GM19467 (cell line): ENCODE measurements around the gene LYRM1.
"Not testable (repeated sequence)": the region's sequence is repeated elsewhere in the genome, so short reads cannot be mapped to it uniquely, and the experiment has no call there.

Experiments used
- ATAC-seq: cut with Tn5 transposase; IDR thresholded peaks from one replicate; pipeline ENCODE4 v1.9.1; 2021; ENCODE audit warnings: mild to moderate bottlenecking, moderate library complexity; ENCODE audit not compliant: unreplicated experiment

LYRM1 gene

DNA sequence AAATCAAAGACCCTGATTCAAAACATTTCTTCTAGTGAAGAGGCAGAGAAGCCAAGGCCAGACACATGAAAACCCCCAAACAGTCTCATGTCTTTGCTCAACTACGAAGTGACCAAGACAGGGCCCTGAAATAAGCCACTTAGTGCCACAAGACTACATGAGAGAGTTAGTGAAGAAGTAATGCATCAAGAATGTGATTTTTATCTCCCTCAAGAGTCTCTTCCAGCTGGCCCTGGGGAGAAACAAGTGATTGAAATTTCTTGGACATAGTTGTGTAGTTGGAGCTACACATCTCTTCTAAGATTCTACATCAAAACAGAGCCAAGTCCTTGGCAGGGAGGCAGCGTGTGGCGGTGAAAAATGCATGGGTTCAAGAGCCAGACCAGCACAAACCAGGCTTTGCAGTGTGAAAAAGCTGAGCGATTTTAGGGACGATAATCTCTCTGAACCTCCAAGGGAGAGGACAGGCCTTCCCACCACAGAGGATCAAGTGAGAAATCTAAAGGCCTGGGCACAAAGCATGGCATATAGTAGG is 30.6 kb downstream of the LYRM1 start:
- ATAC-seq: no peak

DNA sequence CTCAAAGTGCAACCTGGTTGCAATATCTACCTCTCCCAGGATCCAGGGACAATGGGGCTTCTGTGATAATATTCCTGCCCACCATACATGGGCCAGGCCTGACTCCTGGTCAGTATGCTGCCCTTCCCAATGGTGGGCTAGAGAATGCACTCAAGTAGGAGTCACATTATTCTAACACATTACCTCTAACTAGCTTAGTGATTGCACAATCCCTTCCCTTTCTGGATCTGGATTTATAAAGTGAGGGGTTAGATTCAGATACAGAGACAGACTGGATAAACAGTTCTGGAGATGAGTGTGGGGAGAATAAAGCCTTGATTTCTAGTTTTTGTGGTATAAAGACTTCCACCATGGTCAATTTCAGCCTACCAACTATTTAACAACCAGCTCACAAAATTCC is 33.0 kb downstream of the LYRM1 start:
- no peak for ATAC-seq

DNA sequence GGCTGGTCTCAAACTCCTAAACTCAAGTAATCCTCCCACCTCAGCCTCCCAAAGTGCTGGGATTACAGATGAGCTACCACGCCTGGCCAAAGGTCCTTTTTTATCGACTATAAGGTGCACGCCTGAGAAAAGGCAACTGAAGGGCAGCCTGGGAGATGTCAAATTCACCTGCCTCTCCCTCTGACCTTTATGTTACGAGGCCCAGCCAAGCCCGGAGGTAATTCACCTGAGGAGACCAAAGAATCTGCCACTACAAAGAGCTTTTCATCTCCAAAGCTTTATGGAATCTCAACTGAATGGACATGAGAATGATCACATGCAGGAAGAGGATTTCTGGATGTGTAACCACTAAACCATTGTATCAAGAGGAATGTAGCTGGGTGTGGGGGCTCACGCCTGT is 37.2 kb downstream of the LYRM1 start:
- ATAC-seq: no peak

DNA sequence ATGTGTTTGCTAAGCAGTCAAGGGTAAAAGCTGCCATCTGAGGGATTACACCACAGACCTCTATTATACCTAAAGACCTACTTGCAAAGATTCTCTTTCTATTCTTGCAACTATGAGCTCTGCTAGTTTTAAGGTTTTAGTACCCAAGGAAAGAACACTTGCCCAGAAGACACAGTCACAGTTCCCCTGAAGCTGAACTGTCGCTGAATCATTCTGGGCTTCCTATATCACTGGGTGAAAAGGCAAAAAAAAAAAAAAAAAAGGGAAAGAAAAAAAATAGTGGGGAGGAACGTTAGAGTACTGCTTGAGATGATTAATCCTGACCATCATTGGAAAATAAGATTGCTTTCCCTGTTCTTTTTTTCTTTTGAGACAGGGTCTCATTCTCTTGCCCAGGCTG is 37.9 kb downstream of the LYRM1 start:
- ATAC-seq: no peak

DNA sequence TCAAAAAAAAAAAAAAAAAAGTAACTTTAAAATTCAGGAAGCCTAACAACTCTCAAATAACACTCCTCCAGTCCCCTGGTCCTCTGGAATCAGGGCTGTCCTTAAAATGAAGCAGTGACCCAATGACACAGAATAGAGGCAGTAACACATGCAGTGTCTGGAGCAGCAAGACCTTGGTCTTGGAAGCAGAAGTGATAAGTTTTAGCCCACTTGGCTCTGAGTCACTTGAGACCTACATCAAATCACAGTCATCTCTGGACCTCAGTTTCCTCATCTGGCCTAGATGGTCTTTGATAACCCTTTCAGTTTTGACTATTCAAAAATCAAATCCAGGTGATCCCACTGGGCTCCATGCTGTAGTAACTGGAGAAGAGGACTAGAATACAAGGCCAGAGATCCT is 39.0 kb downstream of the LYRM1 start:
- no peak for ATAC-seq

DNA sequence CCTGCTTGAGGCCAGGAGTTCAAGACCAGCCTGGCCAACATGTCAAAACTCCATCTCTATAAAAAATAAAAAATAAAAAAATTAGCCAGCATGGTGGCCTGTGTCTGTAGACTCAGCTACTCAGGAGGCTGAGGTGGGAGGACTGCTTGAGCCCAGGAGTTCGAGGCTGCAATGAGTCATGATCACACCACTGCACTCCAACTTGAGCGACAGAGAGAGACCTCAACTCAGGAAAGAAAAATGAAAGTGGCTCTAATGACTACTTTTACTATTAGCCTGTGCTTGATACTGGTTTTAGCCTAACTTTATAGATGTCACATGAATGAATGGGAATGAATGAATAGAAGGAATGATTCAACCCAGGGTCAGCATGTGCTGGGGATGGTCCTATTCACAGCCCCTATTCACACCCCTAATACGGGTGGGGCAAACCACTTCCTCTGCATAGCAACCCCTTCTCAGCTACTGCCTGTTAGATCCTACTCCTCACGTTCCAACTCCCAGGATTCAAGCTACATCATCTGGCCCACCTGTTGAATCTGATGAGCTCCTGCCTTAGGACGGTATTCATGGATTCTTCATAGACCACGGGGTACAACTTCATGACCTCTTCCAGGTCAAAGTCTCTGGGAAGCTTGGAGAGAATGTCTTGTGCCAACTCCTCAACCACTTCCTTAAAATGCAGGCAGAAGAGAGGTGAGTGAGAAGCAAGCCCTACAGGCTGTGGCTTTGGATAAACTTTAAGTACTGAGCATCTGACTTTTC is 40.5 kb downstream of the LYRM1 start:
- no peak for ATAC-seq

DNA sequence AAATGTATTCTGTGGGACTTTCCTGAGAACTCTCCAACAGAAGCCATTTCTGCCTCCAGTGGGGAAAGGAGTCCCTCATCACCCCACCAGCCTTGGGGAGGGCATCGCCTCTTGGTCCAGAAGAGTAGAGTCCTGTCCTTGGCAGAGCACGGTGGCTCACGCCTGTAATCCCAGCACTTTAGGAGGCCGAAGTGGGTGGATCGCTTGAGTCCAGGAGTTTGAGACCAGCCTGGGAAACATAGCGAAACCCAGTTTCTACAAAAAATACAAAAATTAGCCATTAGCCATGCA is 41.0 kb downstream of the LYRM1 start:
- no peak for ATAC-seq

DNA sequence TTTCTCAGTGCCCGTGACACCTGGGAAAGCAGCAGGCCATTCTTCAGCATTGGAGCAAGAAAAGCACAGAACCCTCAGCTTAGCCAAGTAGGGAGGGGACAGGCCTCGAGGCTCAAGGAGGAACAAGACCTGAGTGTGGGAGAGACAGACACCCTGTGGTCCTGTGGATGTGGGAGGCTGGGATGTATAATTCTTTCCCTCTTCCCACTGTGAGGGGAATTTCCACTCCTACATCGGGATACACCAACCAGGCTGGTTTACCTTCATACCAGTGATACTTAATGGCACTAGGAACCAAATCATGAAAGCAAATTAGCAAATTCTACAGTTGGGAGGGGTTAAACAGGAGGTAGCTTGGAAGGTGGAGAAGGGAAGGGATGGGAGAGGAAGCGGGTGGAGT is 41.7 kb downstream of the LYRM1 start:
- ATAC-seq: no peak

DNA sequence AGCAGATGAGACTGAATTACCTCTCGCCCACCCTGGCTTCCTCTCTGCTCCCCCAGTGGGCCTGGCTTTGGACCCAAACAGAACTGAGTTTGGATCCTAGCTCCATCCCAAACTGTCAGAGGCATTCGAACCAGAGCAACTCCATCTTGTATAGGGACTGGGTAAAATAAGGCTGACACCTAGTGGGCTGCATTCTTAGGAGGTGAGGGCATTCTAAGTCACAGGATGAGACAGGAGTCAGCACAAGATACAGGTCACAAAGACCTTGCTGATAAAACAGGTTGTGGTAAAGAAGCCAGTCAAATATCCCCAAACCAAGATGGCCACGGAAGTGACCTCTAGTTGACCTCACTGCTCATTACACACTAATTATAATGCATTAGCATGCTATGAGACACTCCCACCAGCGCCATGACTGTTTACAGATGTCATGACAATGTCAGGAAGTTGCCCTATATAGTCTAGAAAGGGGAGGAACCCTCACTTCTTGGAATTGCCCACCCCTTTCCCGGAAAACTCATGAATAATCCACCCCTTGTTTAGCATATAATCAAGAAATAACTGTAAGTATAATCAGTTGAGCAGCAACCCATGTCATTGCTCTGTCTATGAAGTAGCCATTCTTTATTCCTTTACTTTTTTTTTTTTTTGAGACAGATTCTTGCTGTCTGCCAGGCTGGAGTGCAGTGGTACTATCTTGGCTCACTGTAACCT is 44.4 kb downstream of the LYRM1 start:
- no peak for ATAC-seq

DNA sequence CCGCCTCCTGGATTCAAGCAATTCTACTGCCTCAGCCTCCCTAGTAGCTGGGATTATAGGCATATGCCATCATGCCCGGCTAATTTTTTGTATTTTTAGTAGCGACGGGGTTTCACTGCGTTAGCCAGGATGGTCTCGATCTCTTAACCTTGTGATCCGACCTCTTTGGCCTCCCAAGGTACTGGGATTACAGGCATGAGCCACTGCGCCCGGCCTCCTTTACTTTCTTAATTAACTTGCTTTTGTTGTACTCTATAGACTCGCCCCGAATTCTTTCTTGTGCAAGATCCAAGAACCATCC is 45.0 kb downstream of the LYRM1 start:
- ATAC-seq: not testable (repeated sequence)

DNA sequence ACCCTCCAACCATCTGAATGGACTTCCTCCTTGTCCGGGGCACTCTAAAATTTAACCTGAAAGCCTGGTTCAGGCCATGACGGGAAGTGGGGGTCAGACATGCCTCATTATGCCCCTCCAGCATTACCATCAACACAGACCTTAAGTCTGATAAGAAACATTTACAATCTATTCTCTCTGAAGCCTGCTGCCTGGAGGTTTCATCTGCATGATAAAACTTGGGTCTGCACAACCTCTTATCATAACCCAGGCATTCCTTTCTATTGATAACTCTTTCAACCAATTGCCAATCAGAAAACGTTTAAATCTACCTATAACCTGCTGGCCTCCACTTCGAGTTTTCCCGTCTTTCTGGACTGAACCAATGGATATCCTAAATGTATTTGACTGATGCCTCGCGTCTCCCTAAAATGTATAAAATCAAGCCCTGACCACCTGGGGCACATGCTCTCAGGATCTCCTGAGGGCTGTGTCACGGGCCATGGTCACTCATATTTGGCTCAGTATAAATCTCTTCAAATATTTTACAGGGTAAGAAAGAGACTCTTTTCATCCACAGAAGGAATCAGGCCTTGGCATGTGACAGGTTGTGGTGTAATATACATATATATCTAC is 45.6 kb downstream of the LYRM1 start:
- no peak for ATAC-seq

DNA sequence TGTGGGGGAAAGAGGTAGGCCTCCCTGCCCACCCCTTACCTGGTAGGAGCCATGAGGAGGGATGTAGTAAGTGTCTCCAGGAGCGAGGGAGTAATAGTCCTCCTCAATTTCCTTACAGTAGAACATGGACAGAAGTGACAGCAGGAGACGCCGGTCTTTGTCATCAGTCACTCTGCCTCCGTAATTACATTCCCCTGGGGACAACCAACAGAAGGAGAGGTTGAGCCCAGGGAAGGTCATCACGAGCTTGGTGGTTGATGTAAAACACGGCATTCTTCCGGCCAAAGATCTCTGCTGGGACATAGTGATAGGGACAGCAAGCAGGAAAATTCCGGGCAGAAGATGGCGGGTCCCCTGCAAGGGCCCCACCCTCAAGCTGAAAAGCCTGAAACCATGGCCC is 47.9 kb downstream of the LYRM1 start:
- ATAC-seq: no peak

DNA sequence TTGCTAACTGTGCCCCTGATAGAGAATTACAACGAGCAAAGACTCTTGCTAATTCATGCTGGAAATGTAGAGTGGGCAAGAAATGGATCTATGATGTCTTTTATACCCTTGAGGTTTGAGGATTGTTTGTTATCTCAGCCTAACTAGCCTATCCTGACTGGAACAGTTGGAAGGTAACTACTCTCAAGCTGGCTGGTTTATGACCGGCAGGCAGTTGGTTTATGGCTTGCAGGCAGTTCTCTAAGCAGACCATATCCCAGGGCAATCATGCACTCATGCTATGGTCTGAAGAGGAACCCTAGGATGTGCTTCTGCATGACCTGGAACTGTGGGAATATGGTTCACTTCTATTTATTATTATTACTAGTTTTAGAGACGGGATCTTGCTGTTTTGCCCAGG is 49.1 kb downstream of the LYRM1 start:
- ATAC-seq: no peak

DNA sequence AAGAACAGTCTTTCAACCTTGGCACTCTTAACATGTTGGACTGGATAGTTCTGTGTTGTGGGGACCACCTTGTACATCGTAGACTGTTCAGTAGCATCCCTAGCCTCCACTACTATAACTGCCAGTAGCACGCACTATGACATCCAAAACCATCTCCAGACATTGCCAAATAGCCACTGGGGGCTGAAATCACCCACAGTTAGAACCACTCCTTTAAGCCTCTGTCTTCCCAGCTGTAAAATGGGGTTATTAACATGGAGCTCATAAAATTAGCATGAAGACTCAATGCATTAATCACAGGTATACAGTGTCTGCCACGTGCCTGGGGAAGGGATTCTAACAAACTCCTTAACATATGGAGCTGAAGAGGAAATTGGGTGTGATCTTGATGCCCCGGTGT is 49.7 kb downstream of the LYRM1 start:
- no peak for ATAC-seq

DNA sequence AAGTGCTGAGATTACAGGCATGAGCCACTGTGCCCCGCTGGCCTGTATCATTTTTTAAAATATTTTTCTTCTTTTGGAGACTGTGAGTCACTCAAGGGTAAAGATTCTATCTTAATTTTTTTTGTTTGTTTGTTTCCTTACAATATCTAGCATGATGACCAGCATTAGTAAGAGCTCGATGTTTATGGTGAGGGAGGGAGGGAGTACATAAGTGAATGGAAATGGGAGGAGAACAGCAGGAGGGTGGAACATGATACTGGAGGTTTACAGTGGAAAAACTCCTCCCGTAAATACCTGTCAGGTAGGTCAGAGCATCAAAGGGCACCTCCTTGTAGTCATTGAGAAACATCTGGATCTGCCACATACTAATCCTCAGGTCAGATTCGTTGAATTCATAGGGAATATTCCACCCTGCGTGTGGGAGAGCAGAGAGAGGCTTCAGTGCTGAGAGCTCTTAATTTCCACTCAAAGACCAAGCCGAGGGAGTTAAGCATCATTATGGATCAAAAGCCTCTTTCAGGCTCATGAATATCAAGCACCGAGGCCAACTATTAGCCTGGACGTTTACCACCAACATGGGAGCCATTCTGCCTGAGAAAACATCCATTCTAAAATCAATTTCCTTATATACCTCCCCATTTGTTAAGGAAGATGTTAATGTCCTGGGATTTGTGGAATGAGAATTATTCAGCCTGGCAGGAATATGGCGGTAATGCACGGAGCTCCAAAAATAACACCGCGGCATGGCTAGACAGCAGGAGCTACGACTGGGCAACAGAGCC is 51.8 kb downstream of the LYRM1 start:
- no peak for ATAC-seq

DNA sequence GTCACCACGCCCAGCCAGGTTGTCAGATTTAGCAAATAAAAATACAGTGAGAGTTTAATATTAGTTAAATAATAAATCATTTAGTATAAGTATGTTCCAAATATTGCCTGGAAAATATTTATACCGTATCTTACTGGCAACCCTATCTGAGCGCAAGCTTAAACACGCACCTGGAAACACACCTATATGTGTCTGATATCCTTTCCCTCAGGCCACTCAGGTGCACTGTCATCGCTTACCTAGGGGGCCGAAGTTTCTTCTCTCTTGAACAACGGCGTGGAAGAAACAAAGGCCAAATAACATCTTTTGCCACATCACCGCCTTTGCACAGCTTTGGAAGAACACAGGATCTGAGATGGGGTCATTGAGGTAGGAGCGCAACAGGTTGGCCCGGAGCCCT is 54.0 kb downstream of the LYRM1 start:
- ATAC-seq: no peak

DNA sequence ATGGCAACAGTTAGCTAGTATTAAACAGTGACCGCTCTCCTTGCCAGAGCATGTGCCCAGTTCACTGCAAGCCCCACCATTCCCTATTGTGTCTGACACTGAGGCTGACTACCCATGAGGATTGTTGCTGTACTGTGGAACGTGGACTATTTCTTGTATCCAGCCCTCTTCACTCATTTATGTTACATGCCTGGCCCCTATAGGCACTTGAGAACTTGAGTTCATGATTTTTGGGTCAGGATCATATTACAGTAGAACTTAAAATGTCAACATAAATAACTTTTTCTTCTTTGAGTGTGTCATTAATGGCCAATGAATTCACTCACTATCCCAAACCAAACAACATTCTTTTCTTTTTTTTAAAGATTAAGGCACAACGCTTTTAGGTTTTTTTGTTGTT is 55.7 kb downstream of the LYRM1 start:
- no peak for ATAC-seq

DNA sequence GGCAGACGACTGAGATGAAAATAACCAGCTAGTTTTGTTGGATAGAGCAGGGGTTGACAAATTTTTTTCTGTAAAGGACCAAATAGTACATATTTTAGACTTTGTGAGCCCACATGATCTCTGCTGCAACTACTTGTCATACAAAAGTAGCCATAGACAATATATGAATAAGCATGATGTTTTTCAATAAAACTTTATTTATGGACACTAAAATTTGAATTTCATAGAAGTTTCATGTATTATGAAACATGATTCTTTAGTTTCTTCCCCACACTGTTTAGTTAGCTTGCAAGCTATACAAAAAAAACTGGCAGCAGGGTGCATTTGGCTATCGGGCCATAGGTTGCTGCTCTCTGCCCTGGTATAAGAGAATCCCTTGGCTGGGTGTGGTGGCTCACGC is 56.6 kb downstream of the LYRM1 start:
- no peak for ATAC-seq

DNA sequence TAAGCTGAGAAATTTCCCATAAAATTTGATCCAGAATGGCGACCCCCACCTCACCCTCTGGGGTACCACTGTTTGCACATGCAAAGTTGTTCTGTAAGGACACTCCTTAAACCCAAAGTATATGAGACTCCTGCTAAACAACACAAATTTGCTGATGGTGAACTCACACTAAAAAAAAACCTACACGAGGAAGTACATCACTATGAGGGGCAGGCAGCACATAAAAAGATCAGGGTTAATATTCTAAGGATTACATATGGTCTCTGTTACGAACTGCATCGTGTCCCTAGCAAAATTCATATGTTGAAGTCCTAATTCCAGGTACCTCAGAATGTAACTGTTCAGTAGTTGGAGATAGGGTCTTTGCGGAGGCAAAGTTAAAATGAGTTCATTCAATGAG is 60.3 kb downstream of the LYRM1 start:
- no peak for ATAC-seq

DNA sequence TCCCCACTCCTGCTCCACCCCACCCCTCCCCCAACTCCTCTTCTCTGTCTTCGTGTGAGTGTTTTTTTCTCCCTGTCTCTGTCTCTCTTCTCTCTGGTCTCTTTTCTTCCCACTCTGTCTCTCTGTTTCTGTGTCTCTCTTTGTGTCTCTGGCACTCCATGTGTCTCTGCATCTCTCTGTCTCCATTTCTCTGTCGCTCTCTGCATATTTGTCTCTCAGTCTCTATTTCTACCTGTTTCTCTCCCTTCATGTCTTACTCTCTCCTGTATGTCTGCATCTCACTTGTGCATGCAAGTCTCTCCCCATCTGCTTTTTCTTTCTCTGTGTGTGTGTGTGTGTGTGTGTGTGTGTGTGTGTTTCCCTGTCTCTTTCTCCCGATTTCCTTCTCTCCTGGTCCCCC is 68.2 kb downstream of the LYRM1 start:
- no peak for ATAC-seq

DNA sequence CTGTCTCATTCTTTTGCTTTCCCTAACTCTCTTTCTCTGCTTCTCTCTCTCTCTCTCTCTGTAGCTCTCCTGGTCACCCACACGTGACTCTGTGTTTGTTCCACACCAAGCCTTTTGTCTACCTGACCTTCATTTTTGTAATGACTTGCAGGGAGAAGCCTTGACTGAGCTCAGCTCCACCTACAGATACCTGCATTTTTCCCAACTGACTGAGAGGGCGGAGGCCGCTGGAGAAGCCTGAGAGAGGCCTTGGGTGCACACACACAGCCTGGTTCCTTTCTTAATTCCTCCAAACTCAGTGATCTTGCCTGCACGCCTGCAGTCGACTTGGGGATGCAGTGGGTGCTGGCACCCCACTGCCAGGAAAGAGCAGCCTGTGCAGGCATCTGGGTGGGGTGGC is 68.8 kb downstream of the LYRM1 start:
- no peak for ATAC-seq

DNA sequence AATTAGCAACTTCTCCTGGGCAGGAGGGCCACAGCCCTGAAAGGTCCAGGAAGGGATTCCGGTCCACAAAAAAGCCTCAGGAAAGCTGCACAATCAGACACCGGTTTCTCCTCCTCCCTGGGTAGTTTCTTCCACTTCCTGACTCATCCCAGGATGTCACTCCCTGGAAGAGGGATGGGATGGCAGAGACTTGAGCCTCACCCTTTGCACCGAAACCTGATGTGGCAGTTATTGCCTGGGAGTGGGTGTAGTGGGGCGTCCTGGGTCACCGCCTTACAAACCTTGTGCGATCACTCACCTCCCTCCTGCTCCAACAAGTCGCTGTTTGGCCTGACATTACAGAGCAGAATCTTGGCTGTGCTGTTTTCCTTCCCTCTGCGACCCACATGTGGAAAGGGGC is 70.8 kb downstream of the LYRM1 start:
- no peak for ATAC-seq
